ENCODE data around the gene DLL1. TPM values are rescaled to one million over a fixed set of nuclear protein-coding genes. Genes with fewer than 3 reads are reported as not detected.

DLL1 gene
- total RNA-seq, 1 donor from 2014 or later, result 12.9 TPM

- ATAC-seq, result no peak
- Histone ChIP-seq H3K27me3 (ENCODE audit: low read depth) (peaks cover 5% of the 10 kb centered on the region), H3K27ac (no peak overlapping the region), H3K36me3 (no peaks in the 10 kb centered on the region), H3K9me3 (no peaks in the 10 kb centered on the region), H3K4me3 (no peak overlapping the region), H3K4me1 (peaks cover 42% of the 10 kb centered on the region)
- no peak for TF ChIP-seq CTCF (IDR thresholded peaks at IDR 0.05)
- peak; percentile 8 for DNase-seq
- intact Hi-C loops (cut with DNase I), result no loop called here
Measured at GRCh38 chr6:170274713-170275560, 15.9 kb downstream of the DLL1 start.

- H3K27ac ChIP-seq, result no peak overlapping the region
- intact Hi-C loops (cut with DNase I), result no loop called here
- H3K9me3 ChIP-seq, result no peaks in the 10 kb centered on the region
- H3K4me1 ChIP-seq, result peaks cover 31% of the 10 kb centered on the region
- H3K27me3 ChIP-seq (ENCODE audit: low read depth), result peaks cover 5% of the 10 kb centered on the region
- H3K4me3 ChIP-seq, result no peak overlapping the region
- no peaks in the 10 kb centered on the region for H3K36me3 ChIP-seq
- no peak for TF ChIP-seq CTCF (IDR thresholded peaks at IDR 0.05)
- DNase-seq (peak; percentile 31), ATAC-seq (no peak)
Measured at GRCh38 chr6:170273681-170274080, 17.2 kb downstream of the DLL1 start.

- Histone ChIP-seq H3K27me3 (ENCODE audit: low read depth) (peaks cover 5% of the 10 kb centered on the region), H3K27ac (no peak overlapping the region), H3K4me3 (no peak overlapping the region), H3K36me3 (no peaks in the 10 kb centered on the region), H3K4me1 (peaks cover 26% of the 10 kb centered on the region), H3K9me3 (no peaks in the 10 kb centered on the region)
- ATAC-seq (no peak), DNase-seq (peak; percentile 34)
- TF ChIP-seq CTCF (IDR thresholded peaks at IDR 0.05), result no peak
- intact Hi-C loops (cut with DNase I), result no loop called here
Measured at GRCh38 chr6:170273191-170273590, 17.7 kb downstream of the DLL1 start.

GRCh38 chr6:170272341-170273065 lies 18.4 kb downstream of the DLL1 start:
- no peak for ATAC-seq
- intact Hi-C loops (cut with DNase I), result no loop called here

More at GRCh38 chr6:170272341-170273065, 18.4 kb downstream of the DLL1 start:
- no peak for TF ChIP-seq CTCF (IDR thresholded peaks at IDR 0.05)
- Histone ChIP-seq H3K27me3 (ENCODE audit: low read depth) (peaks cover 5% of the 10 kb centered on the region), H3K4me3 (peak overlapping the region; percentile 41), H3K4me1 (peaks cover 19% of the 10 kb centered on the region), H3K9me3 (no peaks in the 10 kb centered on the region), H3K36me3 (no peaks in the 10 kb centered on the region), H3K27ac (peak overlapping the region; percentile 41)
- peak; percentile 45 for DNase-seq

Measured in lower lobe of right lung (tissue), 2 donors.